PC-3 (cell line): ENCODE data around the gene SPATA32. TPM values are rescaled to one million over a fixed set of nuclear protein-coding genes. Genes with fewer than 3 reads are reported as not detected.

Experiments
- ATAC-seq: fragments of 200-7000 bp; cut with Tn5 transposase; 2 replicates; pipeline ENCODE4 v1.9.1; 2020; ENCODE audit warnings: mild to moderate bottlenecking, moderate library complexity
- BruUV-seq: library from RNA; stranded (reverse); fragments of 400-500 nt; replicated peaks from 2 replicates; lab custom pipeline; 2021; lab: Mats Ljungman, UMichigan
- CTCF ChIA-PET: fragments of 300-600 bp; sonication (Branson Sonifier 250); formaldehyde crosslinking; loops from one replicate; lab custom pipeline; 2022; ENCODE audit warnings: antibody characterized with exemption; lab: Charles Lee
- POLR2A ChIA-PET: fragments of 300-600 bp; sonication (Branson Sonifier 250); formaldehyde crosslinking; loops from one replicate; lab custom pipeline; 2022; ENCODE audit warnings: antibody characterized with exemption; ENCODE audit not compliant: unreplicated experiment; lab: Charles Lee
- DNase-seq: peaks from one replicate; pipeline ENCODE4 v3.0.0-alpha.2; 2015
- H2AFZ ChIP-seq: fragments of 300-600 bp; sonication (generic); 2 replicates; pipeline ENCODE4 v1.6.0; 2016; ENCODE audit warnings: antibody characterized with exemption, low read length
- H3F3A ChIP-seq: fragments of 300-600 bp; sonication (generic); one replicate; pipeline ENCODE4 v1.6.0; 2017; ENCODE audit warnings: antibody characterized with exemption, low read length, control low read depth, mild to moderate bottlenecking; ENCODE audit not compliant: unreplicated experiment
- H3K27ac ChIP-seq: fragments of 300-600 bp; sonication (generic); 2 replicates; pipeline ENCODE4 v1.5.1; 2016; ENCODE audit warnings: mild to moderate bottlenecking, low read length
- H3K27me3 ChIP-seq: fragments of 300-600 bp; sonication (generic); 2 replicates; pipeline ENCODE4 v1.6.1; 2016; ENCODE audit warnings: low read length, mixed read lengths
- H3K36me3 ChIP-seq: fragments of 300-600 bp; sonication (generic); 2 replicates; pipeline ENCODE4 v1.6.1; 2016; ENCODE audit warnings: low read depth, mixed run types, low read length, mixed read lengths
- H3K4me1 ChIP-seq: fragments of 300-600 bp; sonication (generic); 2 replicates; pipeline ENCODE4 v1.5.1; 2016; ENCODE audit warnings: low read length; ENCODE audit not compliant: insufficient read depth
- H3K4me2 ChIP-seq: fragments of 300-600 bp; sonication (generic); 2 replicates; pipeline ENCODE4 v1.6.0; 2016; ENCODE audit warnings: low read length
- H3K4me3 ChIP-seq: fragments of 300-600 bp; sonication (generic); 2 replicates; pipeline ENCODE4 v1.5.1; 2016; ENCODE audit warnings: mild to moderate bottlenecking, low read length, mixed read lengths
- H3K79me2 ChIP-seq: fragments of 300-600 bp; sonication (generic); 2 replicates; pipeline ENCODE4 v1.6.1; 2017; ENCODE audit warnings: low read length, mixed read lengths
- H3K9ac ChIP-seq: fragments of 300-600 bp; sonication (generic); 2 replicates; pipeline ENCODE4 v1.6.0; 2016; ENCODE audit warnings: mild to moderate bottlenecking, low read length
- H3K9me2 ChIP-seq: fragments of 300-600 bp; sonication (generic); replicated peaks from 2 replicates; pipeline ENCODE4 v1.6.1; 2016; ENCODE audit warnings: mixed run types, low read length, mixed read lengths
- H3K9me3 ChIP-seq: fragments of 300-600 bp; sonication (generic); 2 replicates; pipeline ENCODE4 v1.6.1; 2016; ENCODE audit warnings: low read length, mixed read lengths
- H4K20me1 ChIP-seq: fragments of 300-600 bp; sonication (generic); 2 replicates; pipeline ENCODE4 v1.6.1; 2016; ENCODE audit warnings: low read length, mixed read lengths
- CTCF ChIP-seq: fragments of 300-600 bp; sonication (generic); conservative IDR thresholded peaks from 2 replicates; pipeline ENCODE4 v1.5.1; 2017; ENCODE audit warnings: antibody characterized with exemption, low read depth, mild to moderate bottlenecking, low read length
- EZH2 ChIP-seq: fragments of 300-600 bp; sonication (generic); IDR thresholded peaks from one replicate; pipeline ENCODE4 v1.6.1; 2017; ENCODE audit warnings: antibody characterized with exemption, mild to moderate bottlenecking, low read length; ENCODE audit not compliant: unreplicated experiment
- EZH2phosphoT487 ChIP-seq: fragments of 300-600 bp; sonication (generic); IDR thresholded peaks from 2 replicates; pipeline ENCODE4 v1.6.1; 2018; ENCODE audit warnings: mild to moderate bottlenecking, antibody characterized with exemption, low read length, borderline replicate concordance
- intact Hi-C: fragments of 100-400 bp; cut with micrococcal nuclease; formaldehyde crosslinking; loops from 2 replicates; pipeline ENCODE4 v1.9.0; 2023
- total RNA-seq: library from RNA; depleted of rRNA; stranded (reverse); fragments of >200 nt; gene quantifications from 2 replicates; pipeline ENCODE4 v1.2.3, GENCODE V29; 2014

Gene SPATA32
- total RNA-seq, 1 experiment from 2014 or later = not detected

DNA sequence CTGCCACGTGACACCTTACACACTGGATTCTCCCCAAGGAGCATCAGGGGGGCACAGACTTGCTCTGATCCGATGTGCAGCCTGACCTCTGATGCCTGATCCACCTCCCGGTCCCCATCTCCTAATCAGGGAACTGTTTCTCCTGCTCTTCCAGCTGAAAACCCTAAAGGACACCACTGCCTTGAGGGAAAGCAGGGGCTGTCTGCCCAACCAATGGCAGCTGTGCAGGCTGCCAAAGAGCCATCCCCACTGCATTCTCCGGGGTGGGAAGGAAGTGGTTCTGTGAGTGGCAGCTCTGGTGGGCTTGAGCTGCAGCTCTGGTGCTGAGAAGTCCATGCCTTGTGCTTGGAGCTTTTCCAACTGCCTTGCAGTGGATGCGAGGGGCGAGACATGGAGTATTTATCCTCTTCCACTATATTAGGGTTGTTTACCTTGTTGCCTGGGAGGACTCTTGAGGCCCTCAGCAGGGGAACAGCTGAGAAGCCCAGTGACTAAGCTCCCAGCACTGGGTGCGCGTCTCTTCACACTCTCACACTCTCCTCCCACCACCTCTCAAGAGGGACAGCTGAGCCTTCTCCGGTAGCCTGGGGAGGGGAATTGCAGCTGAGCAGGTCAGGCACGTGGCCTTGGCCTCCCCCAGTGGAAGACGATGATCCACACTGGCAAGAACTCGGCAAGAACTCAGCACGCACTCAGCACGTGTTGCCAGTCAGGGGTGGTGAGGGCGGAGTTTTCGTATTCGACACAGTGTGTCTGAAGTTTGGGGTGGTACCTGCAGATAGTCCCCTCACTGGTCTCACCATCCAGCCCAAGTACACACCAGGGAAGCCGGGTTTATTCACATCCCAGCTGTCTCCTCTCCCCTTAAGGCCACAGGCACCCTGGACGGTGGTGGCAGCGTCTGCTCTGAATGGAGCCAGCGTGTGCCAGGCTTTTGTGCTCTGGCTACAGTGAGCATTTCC is 21.1 kb upstream of the SPATA32 start:
- Histone ChIP-seq H3K9ac (no peak overlapping the region), H3K79me2 (no peaks in the 10 kb centered on the region), H3K36me3 (peaks cover 52% of the 10 kb centered on the region), H3K27me3 (no peaks in the 10 kb centered on the region), H4K20me1 (no peaks in the 10 kb centered on the region), H3K4me1 (0 out of 2 replicates have a peak, but pooled peaks cover 2% of the 10 kb centered on the region), H3K9me3 (no peaks in the 10 kb centered on the region), H3K4me2 (no peak overlapping the region), H3K9me2 (no peaks in the 10 kb centered on the region), H2AFZ (no peak overlapping the region), H3F3A (no peaks in the 10 kb centered on the region), H3K4me3 (no peak overlapping the region), H3K27ac (no peak overlapping the region)
- ChIA-PET POLR2A (interaction anchor here (0.5 kb wide), 1 partner anchor 29 kb away, joined by 6 read pairs; no protein-coding TSS in a partner anchor), CTCF (interaction anchor here (1.0 kb wide), 1 partner anchor 99 kb away, joined by 4 read pairs; no protein-coding TSS in a partner anchor)
- ATAC-seq (no peak), DNase-seq (no peak)
- no peak for TF ChIP-seq CTCF
- TF ChIP-seq EZH2phosphoT487 = no peak
- no peak for TF ChIP-seq EZH2
- no TSS peak for BruUV-seq
- intact Hi-C loops = no loop called here

- Histone ChIP-seq H3F3A (no peaks in the 10 kb centered on the region), H3K79me2 (no peaks in the 10 kb centered on the region), H4K20me1 (no peaks in the 10 kb centered on the region), H3K36me3 (peaks cover 35% of the 10 kb centered on the region), H3K4me2 (no peak overlapping the region), H3K27me3 (no peaks in the 10 kb centered on the region), H3K9me2 (no peaks in the 10 kb centered on the region), H3K9me3 (no peaks in the 10 kb centered on the region), H3K27ac (no peak overlapping the region), H3K4me3 (no peak overlapping the region), H2AFZ (no peak overlapping the region), H3K4me1 (peaks cover 9% of the 10 kb centered on the region), H3K9ac (no peak overlapping the region)
- DNase-seq (no peak), ATAC-seq (no peak)
- CTCF ChIA-PET = no interaction called here
- BruUV-seq = no TSS peak
- intact Hi-C loops = no loop called here
- POLR2A ChIA-PET = interaction anchor here (0.7 kb wide), 1 partner anchor 131 kb away, joined by 20 read pairs; no protein-coding TSS in a partner anchor
- TF ChIP-seq CTCF = no peak
- TF ChIP-seq EZH2phosphoT487 = no peak
- no peak for TF ChIP-seq EZH2
Observed at GRCh38 chr17:45279898-45280297, 18.0 kb upstream of the SPATA32 start.

DNA sequence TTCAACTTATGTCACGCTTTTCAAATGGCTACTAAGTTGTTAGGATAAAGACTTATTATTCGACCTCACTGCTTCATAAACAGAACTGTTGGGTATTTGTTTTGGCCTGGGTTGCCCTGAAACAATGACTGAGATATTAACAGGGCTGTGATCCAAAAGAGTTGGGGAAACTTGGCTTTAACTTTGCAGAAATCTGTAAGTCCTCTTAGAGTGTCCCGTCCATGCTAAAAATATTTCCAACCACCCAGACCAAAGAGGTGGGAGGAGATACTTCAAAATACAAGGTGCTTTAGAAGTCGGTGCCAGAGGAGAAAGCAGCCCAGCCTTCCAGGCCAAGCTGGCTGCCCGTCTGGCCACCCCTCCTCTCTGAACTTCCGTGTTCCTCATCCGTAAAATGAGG is 16.1 kb upstream of the SPATA32 start:
- Histone ChIP-seq H3K9ac (no peak overlapping the region), H3K9me2 (no peaks in the 10 kb centered on the region), H3K27me3 (no peaks in the 10 kb centered on the region), H3K79me2 (no peaks in the 10 kb centered on the region), H3K36me3 (peaks cover 32% of the 10 kb centered on the region), H3K4me2 (no peak overlapping the region), H3K9me3 (no peaks in the 10 kb centered on the region), H3K4me3 (no peak overlapping the region), H2AFZ (no peak overlapping the region), H3K27ac (no peak overlapping the region), H3K4me1 (peaks cover 9% of the 10 kb centered on the region), H4K20me1 (no peaks in the 10 kb centered on the region), H3F3A (no peaks in the 10 kb centered on the region)
- POLR2A ChIA-PET = no interaction called here
- intact Hi-C loops = loop anchor here (1.0 kb wide), 2 partner anchors 41 to 107 kb away; no protein-coding TSS in a partner anchor
- TF ChIP-seq EZH2phosphoT487 (no peak), EZH2 (no peak), CTCF (no peak)
- no TSS peak for BruUV-seq
- CTCF ChIA-PET = interaction anchor here (1.3 to 2.0 kb wide), 5 partner anchors 12 to 148 kb away, joined by 8 to 23 read pairs (median 8); no protein-coding TSS in a partner anchor
- no peak for DNase-seq
- ATAC-seq = peak; percentile 35
